HG03066 (cell line): ENCODE results near the gene SLC8A3.
A peak's percentile ranks its signal among the peaks of the same experiment; 100 is the strongest.

Experiments
- ATAC-seq: cut with Tn5 transposase; IDR thresholded peaks from one replicate; pipeline ENCODE4 v1.9.1; 2021; ENCODE audit warnings: low read depth; ENCODE audit not compliant: unreplicated experiment

The SLC8A3 gene

GRCh38 chr14:70032447-70032846 lies 156.3 kb downstream of the SLC8A3 start:
- no peak for ATAC-seq

- ATAC-seq, result no peak
Observed at GRCh38 chr14:70032016-70032415, 156.7 kb downstream of the SLC8A3 start.

- ATAC-seq, result no peak
Observed at GRCh38 chr14:70029296-70030132, 159.2 kb downstream of the SLC8A3 start.

GRCh38 chr14:70027785-70028428 lies 160.8 kb downstream of the SLC8A3 start:
- ATAC-seq, result no peak

- ATAC-seq, result no peak
Observed at GRCh38 chr14:70023871-70024270, 164.9 kb downstream of the SLC8A3 start.

- ATAC-seq, result no peak
Observed at GRCh38 chr14:70022771-70023445, 165.8 kb downstream of the SLC8A3 start.

GRCh38 chr14:70021548-70022220 lies 167.1 kb downstream of the SLC8A3 start:
- no peak for ATAC-seq

- ATAC-seq, result no peak
Observed at GRCh38 chr14:70020352-70021170, 168.2 kb downstream of the SLC8A3 start.

- no peak for ATAC-seq
Observed at GRCh38 chr14:70019695-70020094, 169.1 kb downstream of the SLC8A3 start.

- peak; percentile 76 for ATAC-seq
Observed at GRCh38 chr14:70018713-70019211, 170.0 kb downstream of the SLC8A3 start.

GRCh38 chr14:70018230-70018629 lies 170.5 kb downstream of the SLC8A3 start:
- ATAC-seq, result no peak

- ATAC-seq, result no peak
Observed at GRCh38 chr14:70014406-70015095, 174.2 kb downstream of the SLC8A3 start.

GRCh38 chr14:70013271-70013873 lies 175.4 kb downstream of the SLC8A3 start:
- no peak for ATAC-seq

- no peak for ATAC-seq
Observed at GRCh38 chr14:70011708-70012107, 177.0 kb downstream of the SLC8A3 start.

GRCh38 chr14:70011098-70011497 lies 177.7 kb downstream of the SLC8A3 start:
- no peak for ATAC-seq

- ATAC-seq, result no peak
Observed at GRCh38 chr14:70009961-70010360, 178.8 kb downstream of the SLC8A3 start.

GRCh38 chr14:70008284-70009262 lies 180.2 kb downstream of the SLC8A3 start:
- ATAC-seq, result no peak

- no peak for ATAC-seq
Observed at GRCh38 chr14:70006699-70007098, 182.1 kb downstream of the SLC8A3 start.
